HepG2 (cell line): ENCODE results near the gene EEF1AKMT4. TPM values are rescaled to one million over a fixed set of nuclear protein-coding genes. Genes with fewer than 3 reads are reported as not detected.
A peak's percentile ranks its signal among the peaks of the same experiment; 100 is the strongest.

Experiments
- ATAC-seq: fragments of 200-7000 bp; cut with Tn5 transposase; 3 replicates; pipeline ENCODE4 v1.9.1; 2020; ENCODE audit warnings: mild to moderate bottlenecking, moderate library complexity
- BruUV-seq: library from RNA; stranded (reverse); fragments of 400-500 nt; replicated peaks from 2 replicates; lab custom pipeline; 2021; lab: Mats Ljungman, UMichigan
- CTCF ChIA-PET: fragments of 300-600 bp; formaldehyde crosslinking; extraction: SDS; loops from one replicate; lab custom pipeline; 2021; ENCODE audit warnings: low total read pairs, inconsistent platforms, low intra/inter-chr PET ratio; lab: Yijun Ruan, JAX
- POLR2A ChIA-PET: fragments of 350-600 bp; sonication (Branson Sonifier 250); formaldehyde crosslinking; loops from one replicate; lab custom pipeline; 2020; ENCODE audit warnings: antibody characterized with exemption, inconsistent platforms; lab: Yijun Ruan, JAX
- DNase-seq: peaks from one replicate; pipeline ENCODE4 v3.0.0-alpha.2; 2015; ENCODE audit warnings: low spot score
- FAIRE-seq: peaks from 3 replicates; lab custom pipeline; 2011; peaks lifted over from hg19 to GRCh38; lab: Jason Lieb, UNC
- H2AFZ ChIP-seq: one replicate; pipeline ENCODE4 v1.6.1; 2011; ENCODE audit warnings: low read length, inconsistent platforms
- H3K27ac ChIP-seq: fragments of 300-600 bp; 3 replicates; pipeline ENCODE4 v1.8.0; 2011; ENCODE audit warnings: mixed run types, mild to moderate bottlenecking, mixed read lengths, low read length, inconsistent platforms; ENCODE audit not compliant: insufficient read depth; ENCODE audit errors: extremely low read length
- H3K27me3 ChIP-seq, 2 experiments: fragments of 200-600 bp in 1 of 2; 2 replicates in 1 of 2; 3 replicates in 1 of 2; pipeline versions ENCODE4 v1.6.0 to v1.8.0; 2011; ENCODE audit warnings: low read length in 2 of 2, mild to moderate bottlenecking in 2 of 2, moderate library complexity in 2 of 2, inconsistent platforms in 1 of 2; ENCODE audit not compliant: insufficient read depth in 2 of 2, control insufficient read depth in 1 of 2
- H3K36me3 ChIP-seq, 2 experiments: fragments of 200-600 bp in 1 of 2; replicated peaks in 1 of 2; 2 replicates in 1 of 2; 3 replicates in 1 of 2; pipeline versions ENCODE4 v1.5.1 to v1.8.0; 2011; ENCODE audit warnings: low read length in 2 of 2, inconsistent platforms in 1 of 2; ENCODE audit not compliant: insufficient read depth in 2 of 2, control insufficient read depth in 1 of 2
- H3K4me1 ChIP-seq: 2 replicates; pipeline ENCODE4 v1.5.1; 2012; ENCODE audit warnings: low read length, inconsistent platforms; ENCODE audit not compliant: insufficient read depth
- H3K4me2 ChIP-seq: 2 replicates; pipeline ENCODE4 v1.6.0; 2011; ENCODE audit warnings: low read depth, low read length, inconsistent platforms
- H3K4me3 ChIP-seq, 3 experiments: fragments of 200-600 bp in 1 of 3; sonication (generic), shearing (Covaris generic) in 1 of 3; replicated peaks in 1 of 3; 2 replicates each; pipeline ENCODE4 v1.5.1; 2011 to 2016; ENCODE audit warnings: low read length in 3 of 3, inconsistent platforms in 2 of 3, low read depth in 2 of 3, mild to moderate bottlenecking in 2 of 3, control low read depth in 1 of 3, mixed read lengths in 1 of 3; ENCODE audit not compliant: insufficient read depth in 1 of 3
- H3K79me2 ChIP-seq: one replicate; pipeline ENCODE4 v1.6.1; 2011; ENCODE audit warnings: low read length, inconsistent platforms; ENCODE audit not compliant: insufficient read depth
- H3K9ac ChIP-seq: 2 replicates; pipeline ENCODE4 v1.6.0; 2011; ENCODE audit warnings: mild to moderate bottlenecking, low read depth, low read length, inconsistent platforms; ENCODE audit not compliant: insufficient read depth
- H3K9me3 ChIP-seq: 2 replicates; pipeline ENCODE4 v1.5.1; 2012; ENCODE audit warnings: mild to moderate bottlenecking, low read length
- H4K20me1 ChIP-seq: 2 replicates; pipeline ENCODE4 v1.6.0; 2011; ENCODE audit warnings: inconsistent platforms, mild to moderate bottlenecking, low read length, moderate library complexity; ENCODE audit not compliant: insufficient read depth
- ADNP ChIP-seq: sonication (generic); formaldehyde crosslinking; IDR thresholded peaks from 2 replicates; pipeline ENCODE4 v1.4.0; 2020; ENCODE audit warnings: missing genetic modification reagents
- CSRNP2 ChIP-seq: sonication (generic); formaldehyde crosslinking; conservative IDR thresholded peaks from 2 replicates; pipeline ENCODE4 v1.8.0; 2022; ENCODE audit warnings: low read depth, missing genetic modification reagents
- HNF4G ChIP-seq, 2 experiments: sonication (generic) in 1 of 2; formaldehyde crosslinking in 1 of 2; IDR thresholded peaks; 2 replicates each; pipeline versions ENCODE4 v1.4.0 to v1.6.1; 2011 to 2020; ENCODE audit warnings: borderline replicate concordance in 2 of 2, low read depth in 2 of 2, mild to moderate bottlenecking in 2 of 2, low read length in 1 of 2, missing genetic modification reagents in 1 of 2, moderate library complexity in 1 of 2
- KDM1A ChIP-seq: IDR thresholded peaks from 2 replicates; pipeline ENCODE4 v1.6.1; 2016; ENCODE audit warnings: missing compliant biosample characterization
- LCORL ChIP-seq, 2 experiments: fragments of 450-650 bp in 1 of 2; sonication (generic) in 1 of 2; formaldehyde crosslinking in 1 of 2; IDR thresholded peaks; 2 replicates each; pipeline versions ENCODE4 v1.5.0 to v1.6.1; 2017 to 2020; ENCODE audit warnings: antibody characterized with exemption in 1 of 2, missing genetic modification reagents in 1 of 2
- MTA3 ChIP-seq: sonication (generic); formaldehyde crosslinking; IDR thresholded peaks from 2 replicates; pipeline ENCODE4 v1.4.0; 2020; ENCODE audit warnings: missing genetic modification reagents
- MTF1 ChIP-seq: sonication (generic); formaldehyde crosslinking; IDR thresholded peaks from 2 replicates; pipeline ENCODE4 v1.5.0; 2020; ENCODE audit warnings: missing genetic modification reagents
- MXD1 ChIP-seq: sonication (generic); formaldehyde crosslinking; IDR thresholded peaks from 2 replicates; pipeline ENCODE4 v1.4.0; 2020; ENCODE audit warnings: mild to moderate bottlenecking, missing genetic modification reagents
- RNF2 ChIP-seq: fragments of 450-650 bp; conservative IDR thresholded peaks from 2 replicates; pipeline ENCODE4 v1.6.1; 2016; ENCODE audit warnings: low read depth
- ZBTB26 ChIP-seq: IDR thresholded peaks from 2 replicates; pipeline ENCODE4 v1.6.1; 2016; ENCODE audit warnings: missing compliant biosample characterization, missing genetic modification reagents, borderline replicate concordance
- ZBTB8A ChIP-seq: sonication (generic); formaldehyde crosslinking; IDR thresholded peaks from 2 replicates; pipeline ENCODE4 v1.4.0; 2020; ENCODE audit warnings: mild to moderate bottlenecking, low read depth, missing genetic modification reagents, borderline replicate concordance
- ZNF224 ChIP-seq: sonication (generic); formaldehyde crosslinking; IDR thresholded peaks from 2 replicates; pipeline ENCODE4 v1.5.0; 2020; ENCODE audit warnings: mild to moderate bottlenecking, missing genetic modification reagents
- ZNF263 ChIP-seq: sonication (generic); formaldehyde crosslinking; IDR thresholded peaks from 2 replicates; pipeline ENCODE4 v1.4.0; 2020; ENCODE audit warnings: missing genetic modification reagents
- ZNF326 ChIP-seq: sonication (generic); formaldehyde crosslinking; IDR thresholded peaks from 2 replicates; pipeline ENCODE4 v1.4.0; 2020; ENCODE audit warnings: missing genetic modification reagents, borderline replicate concordance
- ZNF501 ChIP-seq: sonication (generic); formaldehyde crosslinking; IDR thresholded peaks from 2 replicates; pipeline ENCODE4 v1.5.1; 2020; ENCODE audit warnings: mild to moderate bottlenecking, moderate library complexity, missing genetic modification reagents
- ZNF788 ChIP-seq: sonication (generic); formaldehyde crosslinking; IDR thresholded peaks from 2 replicates; pipeline ENCODE4 v1.5.0; 2020; ENCODE audit warnings: mild to moderate bottlenecking, missing genetic modification reagents, borderline replicate concordance
- ZNF841 ChIP-seq: sonication (generic); formaldehyde crosslinking; IDR thresholded peaks from 2 replicates; pipeline ENCODE4 v1.8.1; 2023; ENCODE audit warnings: missing genetic modification reagents, borderline replicate concordance
- ZNF879 ChIP-seq: sonication (generic); formaldehyde crosslinking; IDR thresholded peaks from 2 replicates; pipeline ENCODE4 v1.8.1; 2023; ENCODE audit warnings: missing genetic modification reagents
- ZSCAN22 ChIP-seq: sonication (generic); formaldehyde crosslinking; IDR thresholded peaks from 2 replicates; pipeline ENCODE4 v1.4.0; 2020; ENCODE audit warnings: mild to moderate bottlenecking, missing genetic modification reagents
- WGBS: methylation state at CpG from one replicate; pipeline ENCODE4 v1.1.6; 2017; ENCODE audit warnings: low lambda C conversion rate; 5-methylcytosine and 5-hydroxymethylcytosine counted together
- in situ Hi-C: cut with HindIII; loops from 2 replicates; pipeline ENCODE4 v1.10.0; 2017; ENCODE audit warnings: low pct_unique_long_range_greater_than_20kb; ENCODE audit not compliant: extremely low pct_ligation_motif_present
- intact Hi-C: fragments of 100-400 bp; cut with micrococcal nuclease; formaldehyde crosslinking; loops from one replicate; pipeline ENCODE4 v1.10.0; 2022; ENCODE audit not compliant: unreplicated experiment
- polyA plus RNA-seq, 8 experiments: library from polyadenylated mRNA; depleted of rRNA in 3 of 8; stranded (reverse) in 7 of 8; unstranded in 1 of 8; fragments of >200 nt; fragmentation: Illumina TruSeq in 4 of 8; extraction: Trizol in 4 of 8; gene quantifications; 2 replicates each; pipeline versions ENCODE4 v1.2.1 to v1.2.3, GENCODE V29; 2011 to 2016; ENCODE audit warnings: low read depth in 4 of 8, missing spikeins in 1 of 8, mixed read lengths in 1 of 8; ENCODE audit not compliant: insufficient read depth in 1 of 8
- total RNA-seq, 5 experiments: library from RNA; depleted of rRNA; stranded (reverse); fragments of >200 nt; fragmentation: Illumina TruSeq; extraction: Trizol; gene quantifications; 2 replicates each; pipeline ENCODE4 v1.2.3, GENCODE V29; 2016; ENCODE audit warnings: low read depth in 1 of 5

EEF1AKMT4 gene
- total and polyA plus RNA-seq, 2 of the 13 experiments (the other 11 are each of a cell fraction or from before 2014, with no cell fraction given): 13.1 to 15.8 TPM

GRCh38 chr3:184277366-184277765 lies 27.9 kb downstream of the EEF1AKMT4 start:
- intact Hi-C loops: no loop called here
- Histone ChIP-seq H3K36me3 (no peaks in the 10 kb centered on the region), H3K27me3 (peaks cover 9 to 55% of the 10 kb centered on the region in 2 experiments; a peak in 4 of 5 replicates), H4K20me1 (no peaks in the 10 kb centered on the region), H3K79me2 (no peaks in the 10 kb centered on the region), H3K4me3 (no peak overlapping the region)
- in situ Hi-C loops: no loop called here
- POLR2A ChIA-PET: no interaction called here
- CTCF ChIA-PET: no interaction called here
- TF ChIP-seq ZNF224 (CRISPR knock-in tag) (no peak), ZBTB8A (CRISPR knock-in tag) (no peak), ZNF841 (CRISPR knock-in tag) (no peak), HNF4G (IDR thresholded peaks at IDR 0.05; ENCODE audit: borderline replicate concordance, low read depth, low read length) (no peak), HNF4G (CRISPR knock-in tag; IDR thresholded peaks at IDR 0.05; ENCODE audit: borderline replicate concordance, low read depth) (no peak), ZNF788 (CRISPR knock-in tag) (no peak), CSRNP2 (CRISPR knock-in tag) (no peak), LCORL (IDR thresholded peaks at IDR 0.05) (no peak), LCORL (CRISPR knock-in tag; IDR thresholded peaks at IDR 0.05) (no peak), MTA3 (CRISPR knock-in tag) (no peak), ZNF326 (CRISPR knock-in tag) (no peak), ADNP (CRISPR knock-in tag) (no peak), ZNF879 (CRISPR knock-in tag) (no peak), MTF1 (CRISPR knock-in tag) (no peak), ZNF263 (CRISPR knock-in tag) (no peak), RNF2 (no peak), ZBTB26 (CRISPR knock-in tag) (no peak), ZSCAN22 (no peak), MXD1 (CRISPR knock-in tag) (no peak), KDM1A (CRISPR knock-in tag) (no peak), ZNF501 (no peak)
- TF ChIP-seq, all 625 proteins: peak for 0
- BruUV-seq: no TSS peak
- Histone ChIP-seq H2AFZ (no peak overlapping the region), H3K4me1 (no peaks in the 10 kb centered on the region), H3K9me3 (no peaks in the 10 kb centered on the region), H3K27ac (no peak overlapping the region), H3K9ac (no peak overlapping the region), H3K4me2 (no peak overlapping the region)
- DNase-seq (no peak), FAIRE-seq (no peak), ATAC-seq (peak; percentile 43; the same call in 2 of the 3 replicates)
- no CpG with 5 or more reads among the region's 6 CpGs for WGBS
